Fibroblast of peridontal ligament (primary cell): Measurements from ENCODE around the gene SLC49A3.
"Not testable (repeated sequence)": the region's sequence is repeated elsewhere in the genome, so short reads cannot be mapped to it uniquely, and the experiment has no call there.

Experiments
- DNase-seq: peaks from one replicate; pipeline ENCODE4 v3.0.0-alpha.2; 2010; ENCODE audit errors: extremely low read depth

The SLC49A3 gene

DNA sequence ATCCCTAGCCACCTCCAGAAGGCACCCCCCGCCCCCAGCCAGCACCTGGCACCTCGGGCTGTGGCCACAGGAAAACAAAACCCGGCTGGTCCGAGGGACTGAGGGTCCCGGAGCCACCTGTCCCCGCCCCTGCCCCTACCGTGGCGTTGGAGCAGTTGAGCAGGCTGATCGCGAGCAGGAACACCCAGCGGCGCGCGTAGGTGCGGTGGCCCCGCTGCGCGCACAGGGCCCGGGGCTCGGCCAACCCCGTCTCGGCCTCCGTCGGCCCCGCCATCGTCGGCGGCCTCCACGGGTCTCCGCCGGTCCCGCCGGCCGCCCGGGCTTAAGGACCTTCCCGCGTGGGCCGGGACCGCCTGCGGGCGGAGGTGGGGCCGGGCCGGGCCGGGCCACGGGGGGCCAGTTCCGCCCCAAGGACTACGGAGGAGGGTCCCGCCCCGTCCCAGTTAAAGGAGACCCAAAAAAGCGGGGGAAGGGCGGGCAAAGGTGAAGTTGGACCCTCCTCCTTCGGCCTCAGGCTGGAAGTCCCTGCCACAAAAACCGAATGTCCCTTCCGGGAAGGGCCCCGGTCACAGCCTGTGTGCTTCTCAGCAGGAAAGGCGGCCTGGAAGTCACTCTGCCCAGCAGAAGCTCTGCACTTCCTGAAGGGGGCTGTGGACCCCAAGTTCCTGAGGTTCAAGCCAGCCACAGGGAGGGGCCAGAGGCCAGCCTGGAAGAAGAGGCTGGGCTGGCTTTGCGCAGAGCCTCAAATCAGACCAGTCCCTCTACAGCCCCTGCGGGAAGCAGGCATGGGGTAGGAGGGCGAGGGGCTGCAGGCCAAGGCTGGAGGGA, at the start of gene SLC49A3:
Gene SLC49A3, minus strand, starts transcription at position 298 of the 828 bp plus-strand sequence. Its CDS starts 24 bp downstream, at position 274.
- no peak for DNase-seq

DNA sequence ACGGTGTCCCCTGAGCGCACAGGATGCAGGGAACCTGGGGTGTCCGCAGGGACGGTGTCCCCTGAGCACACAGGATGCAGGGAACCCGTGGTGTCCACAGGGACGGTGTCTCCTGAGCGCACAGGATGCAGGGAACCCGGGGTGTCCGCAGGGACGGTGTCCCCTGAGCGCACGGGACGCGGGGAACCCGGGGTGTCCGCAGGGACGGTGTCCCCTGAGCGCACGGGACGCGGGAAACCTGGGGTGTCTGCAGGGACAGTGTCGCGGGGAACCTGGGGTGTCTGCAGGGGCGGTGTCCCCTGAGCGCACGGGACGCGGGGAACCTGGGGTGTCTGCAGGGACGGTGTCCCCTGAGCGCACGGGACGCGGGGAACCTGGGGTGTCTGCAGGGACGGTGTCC, 47.6 kb upstream of the SLC49A3 start:
- not testable (repeated sequence) for DNase-seq

DNA sequence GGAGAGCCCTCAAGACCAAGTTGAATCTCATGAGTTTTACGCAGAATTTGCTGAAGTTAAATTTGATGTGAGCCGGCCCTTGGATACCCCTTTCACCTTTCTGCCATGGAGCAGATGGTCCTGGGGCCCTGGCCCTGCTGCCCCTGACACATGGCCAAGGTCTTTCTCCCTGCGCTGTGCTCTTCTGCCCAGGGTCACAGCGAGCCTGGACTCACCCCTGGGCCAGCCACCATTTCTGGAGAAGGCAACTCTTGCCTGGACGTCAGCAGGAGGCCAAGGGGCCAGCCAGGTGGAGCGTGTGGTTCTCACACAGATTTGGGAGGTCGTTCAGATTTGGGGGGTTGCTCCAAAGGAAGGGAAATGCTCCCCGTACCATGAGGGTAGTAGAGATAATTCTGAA, 46.6 kb upstream of the SLC49A3 start:
- no peak for DNase-seq

DNA sequence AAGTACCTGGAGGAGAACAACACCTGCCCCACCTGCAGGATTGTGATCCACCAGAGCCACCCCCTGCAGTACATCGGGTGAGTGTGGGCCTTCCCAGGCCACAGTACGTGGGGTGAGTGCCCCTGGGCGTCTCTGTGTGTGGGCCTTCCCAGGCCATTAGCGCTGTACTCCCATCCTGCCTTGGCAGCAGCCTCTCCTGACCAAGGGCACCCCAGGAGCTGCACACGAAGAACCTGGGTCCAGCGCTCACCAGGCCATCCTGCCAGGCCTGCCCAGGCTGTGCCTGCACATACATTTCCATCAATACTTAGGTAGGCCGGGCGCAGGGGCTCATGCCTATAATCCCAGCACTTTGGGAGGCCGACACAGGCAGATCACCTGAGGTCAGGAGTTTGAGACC, 46.0 kb upstream of the SLC49A3 start:
- no peak for DNase-seq

DNA sequence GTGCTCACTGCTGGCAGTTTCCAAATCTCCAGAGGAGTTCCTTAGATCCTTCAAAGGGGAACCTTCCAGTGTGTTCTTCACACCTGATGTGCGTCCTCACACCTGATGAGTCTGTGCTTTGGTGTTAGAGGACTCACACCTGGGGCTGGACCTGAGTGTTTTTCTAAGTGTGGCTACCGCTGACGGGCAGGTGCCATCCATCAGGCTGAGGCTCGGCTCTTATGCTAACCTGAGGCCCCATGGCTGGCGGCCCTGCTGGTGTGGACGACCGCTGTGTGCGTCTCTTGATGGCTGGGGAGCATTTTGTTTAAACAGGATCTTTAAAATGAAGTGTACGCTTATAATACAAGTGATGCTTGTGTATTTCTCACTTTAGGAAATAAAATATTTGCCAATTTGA, 45.1 kb upstream of the SLC49A3 start:
- no peak for DNase-seq

DNA sequence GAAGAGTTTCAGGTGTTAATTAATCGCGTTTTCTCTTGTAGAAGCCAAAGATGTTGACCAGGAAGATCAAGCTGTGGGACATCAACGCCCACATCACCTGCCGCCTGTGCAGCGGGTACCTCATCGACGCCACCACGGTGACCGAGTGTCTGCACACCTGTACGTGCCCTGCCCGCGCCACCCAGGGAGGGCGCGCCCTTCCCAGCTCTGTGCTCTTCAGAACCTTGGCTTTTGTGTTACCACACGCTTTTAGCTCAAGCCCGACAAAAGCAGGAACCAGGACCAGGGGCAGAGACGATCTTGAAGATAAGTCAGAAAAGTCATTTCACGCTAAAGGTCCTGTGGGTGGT, 44.7 kb upstream of the SLC49A3 start:
- no peak for DNase-seq

DNA sequence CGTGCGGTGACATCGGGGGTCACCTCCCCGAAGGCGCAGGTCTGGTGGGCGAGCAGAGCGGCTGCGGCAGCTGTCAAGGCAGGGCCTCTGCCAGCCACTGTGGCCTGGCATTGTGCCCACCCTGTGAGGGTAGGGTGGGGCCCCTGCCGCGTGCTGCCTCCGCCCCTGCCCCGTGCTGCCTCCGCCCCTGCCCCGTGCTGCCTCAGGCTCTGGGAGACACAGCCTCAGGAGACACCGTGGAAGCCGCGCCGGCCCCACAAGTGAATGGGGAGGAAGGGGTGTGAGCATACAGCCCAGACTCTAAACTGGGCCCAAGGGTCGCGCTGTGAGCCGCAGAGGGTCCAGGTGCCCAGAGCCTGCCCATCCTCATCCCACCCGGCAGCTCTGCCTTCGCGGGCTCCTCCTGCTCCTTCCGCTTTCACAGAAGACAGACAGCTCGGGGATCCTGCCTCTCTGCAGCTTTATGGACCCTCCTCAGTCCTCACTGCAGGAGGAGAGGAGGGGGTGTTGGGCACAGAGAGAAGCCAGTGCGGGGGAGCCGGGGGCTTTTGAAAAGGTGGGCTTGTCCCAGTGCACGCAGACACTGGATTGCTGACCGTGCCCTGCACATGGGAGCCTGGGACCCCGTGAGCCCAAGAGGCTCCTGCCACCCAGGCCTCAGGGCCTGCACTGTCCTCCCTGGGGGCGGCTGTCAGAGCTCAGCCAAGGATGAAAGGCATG, 44.1 kb upstream of the SLC49A3 start:
- DNase-seq: no peak

DNA sequence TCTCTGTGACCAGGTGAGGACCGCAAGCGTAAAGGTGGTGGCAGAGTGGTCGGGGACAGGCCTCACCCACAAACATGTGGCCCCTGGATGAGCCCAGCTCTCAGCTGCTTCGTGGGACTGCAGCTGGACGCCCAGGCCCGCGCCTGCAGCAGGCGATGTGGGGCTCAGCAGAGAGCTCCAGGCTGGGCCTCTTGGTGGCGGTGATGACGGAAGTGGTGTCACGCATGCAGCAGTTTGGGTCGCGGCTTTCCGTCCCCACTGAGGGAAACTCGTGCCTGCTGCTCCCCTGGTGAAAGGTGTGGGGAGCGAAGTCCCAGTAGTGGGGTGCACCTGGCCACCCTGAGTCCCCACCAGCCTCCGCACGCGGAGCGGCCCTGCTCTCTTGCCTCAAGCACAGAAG, 43.5 kb upstream of the SLC49A3 start:
- no peak for DNase-seq

DNA sequence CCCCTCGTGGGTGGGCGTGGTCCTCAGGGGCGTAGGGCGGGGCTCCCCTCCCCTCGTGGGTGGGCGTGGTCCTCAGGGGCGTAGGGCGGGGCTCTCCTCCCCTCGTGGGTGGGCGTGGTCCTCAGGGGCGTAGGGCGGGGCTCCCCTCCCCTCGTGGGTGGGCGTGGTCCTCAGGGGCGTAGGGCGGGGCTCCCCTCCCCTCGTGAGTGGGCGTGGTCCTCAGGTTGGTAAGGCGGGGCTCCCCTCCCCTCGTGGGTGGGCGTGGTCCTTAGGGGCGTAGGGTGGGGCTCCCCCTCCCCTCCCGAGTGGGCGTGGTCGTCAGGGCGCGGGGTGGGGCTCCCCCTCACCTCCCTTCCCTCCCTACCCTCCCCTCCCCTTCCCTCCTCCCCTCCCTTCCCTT, 43.0 kb upstream of the SLC49A3 start:
- DNase-seq: not testable (repeated sequence)

DNA sequence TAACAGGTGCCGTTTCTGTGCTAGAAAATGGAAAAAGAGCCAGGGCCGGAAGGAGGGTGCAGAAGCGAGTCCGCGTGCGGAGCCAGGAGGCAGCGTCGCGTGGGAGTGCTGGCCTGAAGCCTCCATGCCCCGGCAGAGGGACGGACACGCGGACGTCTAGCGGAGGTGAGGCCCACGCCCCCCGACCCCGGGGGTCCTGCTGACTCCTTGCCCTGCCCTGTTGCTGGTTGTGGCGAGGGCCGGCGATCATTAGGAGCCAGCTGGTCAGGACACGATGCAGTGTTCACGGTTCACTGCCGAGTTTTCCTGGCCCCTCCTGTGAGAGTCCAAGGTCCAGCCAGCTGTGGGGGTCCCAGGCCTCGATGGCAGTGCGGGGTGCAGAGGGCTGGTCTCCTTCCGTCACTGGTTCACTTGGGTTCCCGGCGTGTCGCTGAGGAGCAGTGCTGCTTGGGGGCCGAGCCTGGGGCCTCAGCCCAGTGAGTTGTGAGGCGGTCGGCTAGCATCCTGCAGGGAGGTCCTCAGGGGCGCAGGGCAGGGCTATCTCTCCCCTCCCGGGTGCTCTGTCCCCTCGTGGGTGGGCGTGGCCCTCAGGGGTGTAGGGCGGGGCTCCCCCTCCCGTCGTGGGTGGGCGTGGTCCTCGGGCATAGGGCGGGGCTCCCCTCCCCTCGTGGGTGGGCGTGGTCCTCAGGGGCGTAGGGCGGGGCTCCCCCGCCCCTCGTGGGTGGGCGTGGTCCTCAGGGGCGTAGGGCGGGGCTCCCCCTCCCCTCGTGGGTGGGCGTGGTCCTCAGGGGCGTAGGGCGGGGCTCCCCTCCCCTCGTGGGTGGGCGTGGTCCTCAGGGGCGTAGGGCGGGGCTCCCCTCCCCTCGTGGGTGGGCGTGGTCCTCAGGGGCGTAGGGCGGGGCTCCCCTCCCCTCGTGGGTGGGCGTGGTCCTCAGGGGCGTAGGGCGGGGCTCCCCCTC, 42.3 kb upstream of the SLC49A3 start:
- not testable (repeated sequence) for DNase-seq

DNA sequence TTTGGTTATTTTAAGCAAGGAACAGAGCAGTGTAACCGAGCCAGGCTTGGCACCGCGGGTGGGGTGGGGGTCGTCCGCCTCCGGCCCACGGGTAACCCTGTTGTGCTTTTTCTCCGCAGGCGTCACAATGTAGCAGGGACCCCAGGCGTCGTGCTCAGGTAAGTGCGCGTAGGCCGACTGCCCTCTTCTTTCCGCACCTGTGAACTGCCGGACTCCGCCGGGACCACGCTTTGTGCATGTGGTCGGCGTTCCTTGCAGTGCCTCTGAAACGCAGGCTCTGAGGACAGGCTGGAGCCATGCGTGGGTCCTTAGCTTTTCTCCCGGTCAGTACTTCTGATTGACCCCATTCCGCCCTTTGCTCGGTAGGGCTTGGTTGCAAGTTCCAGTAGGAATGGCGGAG, 41.6 kb upstream of the SLC49A3 start:
- no peak for DNase-seq

DNA sequence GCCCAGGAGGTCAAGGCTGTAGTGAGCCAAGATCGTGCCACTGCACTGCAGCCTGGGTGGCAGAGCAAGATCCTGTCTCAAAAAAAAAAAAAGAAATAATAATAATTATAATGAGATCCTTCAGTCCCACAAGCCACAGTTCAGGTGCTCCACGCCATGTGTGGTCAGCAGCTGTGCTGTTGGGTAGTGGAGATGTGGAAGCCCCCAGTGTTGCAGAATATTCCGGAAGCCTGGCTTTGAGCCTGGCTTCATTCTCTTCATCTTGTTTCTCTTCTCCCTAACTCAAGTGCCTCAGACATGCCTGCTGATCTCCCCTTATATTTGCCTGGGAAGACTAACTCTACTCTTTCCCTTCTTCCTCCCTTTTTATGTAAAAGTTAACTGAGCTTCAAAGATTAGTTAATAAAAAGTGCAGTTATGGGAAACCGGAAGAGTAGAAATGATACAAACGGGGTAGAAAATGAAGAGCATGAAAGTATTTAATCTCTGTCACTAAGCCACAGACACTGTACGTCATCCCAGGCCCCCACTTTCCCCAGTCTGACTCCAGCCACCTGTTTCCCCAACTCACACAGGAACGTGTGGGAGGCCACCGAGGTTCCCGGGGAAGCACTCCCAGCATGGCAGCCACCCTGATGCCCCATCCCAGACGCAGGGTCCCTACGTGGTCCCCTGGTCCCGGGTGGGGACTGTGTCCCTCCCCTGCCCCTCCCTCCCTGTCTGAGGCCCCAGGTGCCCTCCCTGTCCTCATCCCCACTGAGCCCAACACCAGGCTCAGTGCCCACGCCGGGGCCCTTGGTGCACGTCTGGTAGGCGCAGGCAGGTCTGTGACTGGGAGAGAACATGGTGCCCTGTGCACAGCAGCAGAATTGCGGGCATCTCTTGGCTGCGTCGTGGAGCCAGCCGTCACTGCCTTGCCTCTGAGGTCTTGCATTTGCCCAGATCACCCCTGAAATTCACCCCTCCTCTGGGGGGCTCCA, 40.7 kb upstream of the SLC49A3 start:
- DNase-seq: no peak

DNA sequence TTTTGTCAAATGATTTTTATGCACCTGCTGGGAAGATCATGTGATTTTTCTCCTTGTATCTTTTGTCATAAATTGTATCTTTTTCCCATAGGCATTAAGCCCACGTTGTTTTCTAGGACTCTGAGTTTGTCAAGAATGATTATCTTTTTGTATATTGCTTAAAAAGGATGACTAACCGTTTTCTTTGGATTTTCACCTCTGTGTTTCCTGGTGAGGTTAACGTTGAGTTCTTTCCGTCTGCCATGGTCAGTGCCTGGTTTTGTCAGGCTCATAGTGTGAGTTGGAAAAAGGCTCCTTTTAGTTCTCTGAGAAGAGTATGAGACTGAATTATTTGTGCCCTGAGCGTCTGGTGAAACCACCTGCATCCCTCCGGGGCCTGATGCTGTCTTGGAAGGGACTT, 38.6 kb upstream of the SLC49A3 start:
- no peak for DNase-seq

DNA sequence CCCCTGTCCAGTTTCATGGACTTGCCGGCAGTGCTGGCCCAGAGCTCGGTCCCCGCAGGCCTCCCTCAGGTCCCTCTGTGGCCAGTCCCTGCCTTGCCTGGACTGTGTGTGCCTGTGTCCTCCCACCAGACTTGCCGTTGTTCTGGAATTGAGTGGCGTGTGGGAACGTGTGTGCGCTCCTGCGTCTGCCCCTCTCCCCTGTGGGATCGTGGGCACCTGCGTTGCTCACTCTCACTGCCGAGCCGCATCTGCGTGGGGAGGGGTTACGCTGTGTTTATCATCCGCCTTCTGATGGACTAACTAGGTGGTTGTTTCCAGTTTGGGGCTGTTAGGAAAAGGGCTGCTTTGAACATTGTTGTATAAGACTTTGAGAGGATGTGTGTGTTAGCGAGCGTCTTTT, 37.9 kb upstream of the SLC49A3 start:
- peak; percentile 15 for DNase-seq

DNA sequence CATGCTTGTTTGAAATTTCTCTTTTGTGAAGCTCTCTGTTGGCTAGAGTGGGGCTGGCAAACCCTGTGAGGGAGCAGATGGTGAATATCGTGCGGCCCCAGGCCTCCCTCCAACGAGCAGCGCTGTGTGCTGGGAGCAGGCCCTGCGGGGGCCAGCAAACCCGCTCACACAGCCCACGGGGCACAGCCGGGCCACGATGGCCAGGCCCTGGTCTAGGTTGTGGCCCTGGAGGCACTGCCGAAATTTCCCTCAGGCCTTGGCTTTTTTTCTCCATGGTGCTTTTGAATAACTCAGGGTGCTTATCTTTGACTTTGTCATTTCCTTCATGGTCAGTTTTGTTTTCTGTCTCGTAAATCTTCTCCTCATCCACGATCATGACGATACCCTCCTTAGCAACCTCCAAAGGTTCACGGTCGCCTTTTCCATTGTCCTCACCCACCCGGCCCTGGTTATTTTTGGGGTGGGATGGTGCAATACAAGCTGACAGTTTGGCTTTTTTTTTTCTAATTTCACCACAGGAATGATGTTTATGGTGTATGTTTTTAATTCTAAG, 37.4 kb upstream of the SLC49A3 start:
- peak; percentile 73 for DNase-seq

DNA sequence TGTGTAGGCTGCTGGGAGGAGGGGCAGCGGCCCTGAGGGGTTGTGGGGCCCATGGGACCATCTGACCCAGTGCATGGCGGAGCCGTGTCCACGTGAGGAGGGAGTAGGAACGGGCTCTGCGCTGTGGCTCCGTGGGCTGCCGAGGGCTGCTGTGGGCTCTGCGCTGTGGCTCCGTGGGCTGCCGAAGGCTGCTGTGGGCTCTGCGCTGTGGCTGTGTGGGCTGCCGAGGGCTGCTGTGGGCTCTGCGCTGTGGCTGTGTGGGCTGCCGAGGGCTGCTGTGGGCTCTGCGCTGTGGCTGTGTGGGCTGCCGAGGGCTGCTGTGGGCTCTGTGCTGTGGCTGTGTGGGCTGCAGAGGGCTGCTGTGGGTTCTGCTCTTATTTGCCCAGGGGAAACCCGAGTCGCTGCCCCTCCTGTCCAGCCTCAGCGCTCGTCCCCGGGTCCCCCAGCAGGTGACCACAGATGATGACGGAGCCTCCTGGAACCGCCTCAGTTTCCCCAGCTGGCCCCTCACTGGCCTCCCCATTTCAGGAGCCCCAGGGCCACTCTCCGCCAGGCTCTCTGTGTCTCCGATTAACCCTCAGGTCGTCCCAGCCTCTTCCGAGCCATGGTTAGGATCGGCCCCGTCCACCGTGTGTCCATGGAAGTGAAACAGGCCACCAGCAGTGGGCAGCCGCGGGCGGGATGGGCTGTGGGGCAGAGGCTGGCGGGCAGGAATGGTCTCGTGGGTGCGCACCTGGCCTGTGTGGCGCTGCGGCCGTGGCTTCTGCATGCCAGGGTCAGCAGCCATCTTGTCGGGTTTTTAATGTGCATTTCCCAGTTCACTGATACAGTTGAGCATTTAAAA, 36.7 kb upstream of the SLC49A3 start:
- DNase-seq: no peak

DNA sequence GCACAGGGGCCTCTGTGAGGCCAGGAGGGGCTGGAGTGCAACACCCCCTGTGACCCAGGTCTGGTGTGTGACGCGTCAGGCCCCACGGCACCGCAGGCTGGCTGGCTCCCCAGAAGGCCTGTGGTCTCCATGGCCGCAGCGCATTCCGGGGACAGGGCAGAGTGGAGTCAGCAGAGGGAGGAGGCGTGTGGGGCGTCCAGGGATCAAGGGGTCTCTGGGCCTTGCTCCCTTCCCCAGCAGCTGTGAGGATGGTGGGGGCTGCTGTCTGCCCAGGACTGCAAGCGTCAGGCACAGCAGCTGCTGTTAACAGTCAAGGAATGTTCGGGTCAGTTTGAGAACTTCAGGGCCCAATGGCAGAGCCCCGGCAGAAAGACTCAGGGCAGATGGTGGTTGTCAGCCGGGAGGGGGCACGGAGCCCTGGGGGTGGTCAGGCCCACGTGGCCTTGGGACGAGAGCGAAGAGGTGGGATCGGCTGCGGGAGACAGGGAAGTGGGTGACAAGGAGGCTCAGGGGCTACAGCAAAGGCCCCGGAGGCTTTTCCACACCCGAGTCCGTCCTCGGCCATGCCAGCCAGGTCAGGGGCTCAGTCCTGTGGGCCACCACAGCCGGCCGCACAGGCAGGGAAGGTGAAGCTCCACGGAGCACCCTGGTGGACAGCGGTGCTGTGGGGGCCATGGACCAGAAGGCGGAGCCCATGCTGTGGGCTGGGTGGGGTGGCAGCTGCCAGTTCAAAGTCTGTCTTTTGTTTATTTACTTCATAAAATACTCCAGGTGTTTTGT, 35.0 kb upstream of the SLC49A3 start:
- no peak for DNase-seq

DNA sequence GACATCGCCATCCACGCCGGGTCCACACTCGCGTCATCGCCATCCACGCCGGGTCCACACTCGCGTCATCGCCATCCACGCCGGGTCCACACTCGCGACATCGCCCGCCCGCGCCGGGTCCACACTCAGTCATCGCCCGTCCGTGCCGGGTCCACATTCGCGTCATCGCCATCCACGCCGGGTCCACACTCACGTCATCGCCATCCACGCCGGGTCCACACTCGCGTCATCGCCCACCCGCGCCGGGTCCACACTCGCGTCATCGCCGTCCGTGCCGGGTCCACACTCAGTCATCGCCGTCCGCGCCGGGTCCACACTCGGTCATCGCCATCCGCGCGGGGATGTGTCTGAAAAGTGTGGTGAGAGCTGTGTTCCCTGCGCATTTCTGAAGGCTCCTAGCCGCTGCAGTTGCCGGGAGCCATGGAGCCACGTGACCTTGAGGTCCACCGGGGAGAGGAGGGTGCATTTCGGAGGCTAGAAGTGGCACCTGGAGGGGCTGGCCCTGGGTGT, 34.0 kb upstream of the SLC49A3 start:
- DNase-seq: no peak
